Gastrocnemius medialis (tissue), 4 donors: ENCODE data around the gene CORIN. TPM values are rescaled to one million over a fixed set of nuclear protein-coding genes. Genes with fewer than 3 reads are reported as not detected.

ENCODE experiments used
- ATAC-seq, 2 donors: fragments of 150-250 bp; one replicate each; pipeline ENCODE4 v1.9.1; 2016
- DNase-seq, 2 donors: peaks; one replicate each; pipeline ENCODE4 v3.0.0-alpha.2; 2019
- H3K27ac ChIP-seq, 4 donors: fragments of 200-600 bp; sonication (generic); 1 replicate in 1 of 4; 2 replicates in 3 of 4; pipeline ENCODE4 v1.5.1; 2016 to 2018; ENCODE audit warnings: mild to moderate bottlenecking in 2 of 4, moderate library complexity in 1 of 4
- H3K27me3 ChIP-seq, 3 donors: fragments of 200-600 bp; sonication (generic) in 2 of 3; 1 replicate in 1 of 3; 2 replicates in 2 of 3; pipeline versions ENCODE4 v1.5.1 to v1.6.0; 2016 to 2019; ENCODE audit warnings: mild to moderate bottlenecking in 1 of 3, moderate library complexity in 1 of 3
- H3K36me3 ChIP-seq, 2 donors: fragments of 200-600 bp; sonication (generic) in 1 of 2; one replicate each; pipeline ENCODE4 v1.5.1; 2017 to 2018
- H3K4me1 ChIP-seq, 2 donors: fragments of 200-600 bp; sonication (generic) in 1 of 2; one replicate each; pipeline ENCODE4 v1.5.1; 2016 to 2017; ENCODE audit warnings: mild to moderate bottlenecking in 2 of 2
- H3K4me3 ChIP-seq, 4 donors: fragments of 200-600 bp; sonication (generic) in 3 of 4; 1 replicate in 1 of 4; 2 replicates in 3 of 4; pipeline ENCODE4 v1.5.1; 2016 to 2019; ENCODE audit warnings: mild to moderate bottlenecking in 2 of 4
- H3K9me3 ChIP-seq, 3 donors: fragments of 200-600 bp; sonication (generic) in 2 of 3; 1 replicate in 1 of 3; 2 replicates in 2 of 3; pipeline ENCODE4 v1.5.1; 2016 to 2019
- CTCF ChIP-seq, 5 experiments: fragments of 450-650 bp in 3 of 5; fragments of 200-600 bp in 2 of 5; sonication (generic) in 2 of 5; IDR thresholded peaks in 4 of 5; conservative IDR thresholded peaks in 1 of 5; 1 replicate in 4 of 5; 2 replicates in 1 of 5; pipeline ENCODE4 v1.5.1; 2016 to 2019; ENCODE audit warnings: antibody characterized with exemption in 5 of 5, mild to moderate bottlenecking in 3 of 5, moderate library complexity in 3 of 5
- POLR2A ChIP-seq, 2 donors: fragments of 450-650 bp; IDR thresholded peaks; one replicate each; pipeline ENCODE4 v1.6.1; 2017; ENCODE audit warnings: antibody characterized with exemption in 2 of 2, mild to moderate bottlenecking in 2 of 2, moderate library complexity in 2 of 2
- in situ Hi-C, 4 donors: fragments of 200-750 bp; cut with MboI; loops; one replicate each; pipeline versions ENCODE4 v1.15.0 to v1.8.0; 2017; ENCODE audit warnings: low sequenced_read_pairs in 4 of 4
- intact Hi-C: fragments of 100-400 bp; cut with DNase I; formaldehyde crosslinking; loops from one replicate; pipeline ENCODE4 v1.15.1; 2023; ENCODE audit warnings: low total_unique reads
- total RNA-seq, 4 donors: library from RNA; depleted of rRNA; stranded (reverse); fragments of >200 nt; gene quantifications; one replicate each; pipeline versions ENCODE4 v1.1.0 to v1.2.3, GENCODE V29; 2016

CORIN gene
- total RNA-seq, 4 donors from 2014 or later: 0.49 to 0.70 TPM; not detected in 2

- no peaks in the 10 kb centered on the region for H3K36me3 ChIP-seq
- H3K9me3 ChIP-seq: no peaks in the 10 kb centered on the region
- no peak for TF ChIP-seq CTCF (IDR thresholded peaks at IDR 0.05 in 4 of 5, conservative IDR thresholded peaks at IDR 0.05 in 1 of 5)
- no peak for TF ChIP-seq POLR2A (IDR thresholded peaks at IDR 0.05)
- in situ Hi-C loops: no loop called here
- no peaks in the 10 kb centered on the region for H3K4me1 ChIP-seq
- no peaks in the 10 kb centered on the region for H3K27me3 ChIP-seq
- ATAC-seq: no peak
- intact Hi-C loops: no loop called here
- no peak overlapping the region for H3K4me3 ChIP-seq
- DNase-seq: no peak
- no peak overlapping the region for H3K27ac ChIP-seq
Observed at GRCh38 chr4:47744843-47745382, 93.0 kb downstream of the CORIN start.

GRCh38 chr4:47744253-47744652, 93.6 kb downstream of the CORIN start:
- ATAC-seq: no peak

GRCh38 chr4:47741200-47741599, 96.7 kb downstream of the CORIN start:
- no peaks in the 10 kb centered on the region for H3K27me3 ChIP-seq
- no peak for DNase-seq
- no peak overlapping the region for H3K27ac ChIP-seq
- in situ Hi-C loops (no loop called here), intact Hi-C loops (no loop called here)
- H3K36me3 ChIP-seq: no peaks in the 10 kb centered on the region
- H3K4me1 ChIP-seq: no peaks in the 10 kb centered on the region
- no peak for ATAC-seq
- H3K4me3 ChIP-seq: no peak overlapping the region
- peaks cover 0 to 8% (median 0%) of the 10 kb centered on the region in 3 donors for H3K9me3 ChIP-seq
- TF ChIP-seq POLR2A (IDR thresholded peaks at IDR 0.05): no peak
- TF ChIP-seq CTCF (IDR thresholded peaks at IDR 0.05 in 4 of 5, conservative IDR thresholded peaks at IDR 0.05 in 1 of 5): no peak

More at GRCh38 chr4:47744253-47744652, 93.6 kb downstream of the CORIN start:
- intact Hi-C loops: no loop called here
- Histone ChIP-seq H3K9me3 (peaks cover 0 to 2% (median 0%) of the 10 kb centered on the region in 3 donors), H3K36me3 (no peaks in the 10 kb centered on the region), H3K4me3 (no peak overlapping the region), H3K27me3 (no peaks in the 10 kb centered on the region), H3K4me1 (no peaks in the 10 kb centered on the region), H3K27ac (no peak overlapping the region)
- in situ Hi-C loops: no loop called here
- no peak for TF ChIP-seq POLR2A (IDR thresholded peaks at IDR 0.05)
- no peak for TF ChIP-seq CTCF (IDR thresholded peaks at IDR 0.05 in 4 of 5, conservative IDR thresholded peaks at IDR 0.05 in 1 of 5)
- no peak for DNase-seq

- Histone ChIP-seq H3K27ac (no peak overlapping the region), H3K27me3 (no peaks in the 10 kb centered on the region), H3K4me3 (no peak overlapping the region), H3K36me3 (no peaks in the 10 kb centered on the region), H3K4me1 (no peaks in the 10 kb centered on the region), H3K9me3 (peaks cover 0 to 8% (median 0%) of the 10 kb centered on the region in 3 donors)
- DNase-seq (no peak), ATAC-seq (no peak)
- in situ Hi-C loops: no loop called here
- no peak for TF ChIP-seq CTCF (IDR thresholded peaks at IDR 0.05 in 4 of 5, conservative IDR thresholded peaks at IDR 0.05 in 1 of 5)
- intact Hi-C loops: no loop called here
Observed at GRCh38 chr4:47737326-47737725, 100.5 kb downstream of the CORIN start.

- in situ Hi-C loops (no loop called here), intact Hi-C loops (no loop called here)
- Histone ChIP-seq H3K4me3 (no peak overlapping the region), H3K9me3 (peaks cover 0 to 8% (median 0%) of the 10 kb centered on the region in 3 donors), H3K27me3 (no peaks in the 10 kb centered on the region), H3K27ac (no peak overlapping the region), H3K4me1 (no peaks in the 10 kb centered on the region), H3K36me3 (no peaks in the 10 kb centered on the region)
- no peak for ATAC-seq
- TF ChIP-seq CTCF (IDR thresholded peaks at IDR 0.05 in 4 of 5, conservative IDR thresholded peaks at IDR 0.05 in 1 of 5) (no peak), POLR2A (IDR thresholded peaks at IDR 0.05) (no peak)
- DNase-seq: no peak
Observed at GRCh38 chr4:47736555-47736954, 101.3 kb downstream of the CORIN start.
